Kidney (tissue), 14 donors: ENCODE measurements around the gene PLCH2. TPM values are rescaled to one million over a fixed set of nuclear protein-coding genes. Genes with fewer than 3 reads are reported as not detected.
A peak's percentile ranks its signal among the peaks of the same experiment; 100 is the strongest.

Experiments used
- DNase-seq, 5 donors: peaks; one replicate each; pipeline ENCODE4 v3.0.0-alpha.2; 2013 to 2020
- FAIRE-seq: peaks from 2 replicates; lab custom pipeline; 2012; peaks lifted over from hg19 to GRCh38; lab: Jason Lieb, UNC
- H3K27ac ChIP-seq, 2 donors: one replicate each; pipeline ENCODE4 v1.7.0; 2013; ENCODE audit warnings: low read depth in 2 of 2, low read length in 2 of 2, inconsistent platforms in 1 of 2
- H3K27me3 ChIP-seq: one replicate; pipeline ENCODE4 v1.7.1; 2013; ENCODE audit warnings: low read length, inconsistent platforms; ENCODE audit not compliant: control insufficient read depth, insufficient read depth
- H3K36me3 ChIP-seq, 3 donors: one replicate each; pipeline versions ENCODE4 v1.7.0 to v1.7.1; 2013; ENCODE audit warnings: low read length in 3 of 3, control low read depth in 1 of 3, inconsistent platforms in 1 of 3; ENCODE audit not compliant: insufficient read depth in 3 of 3, control insufficient read depth in 2 of 3
- H3K4me1 ChIP-seq, 3 donors: one replicate each; pipeline versions ENCODE4 v1.7.0 to v1.7.1; 2013; ENCODE audit warnings: low read length in 3 of 3, inconsistent platforms in 1 of 3, low read depth in 1 of 3; ENCODE audit not compliant: control insufficient read depth in 2 of 3, insufficient read depth in 2 of 3
- H3K4me3 ChIP-seq, 3 donors: one replicate each; pipeline versions ENCODE4 v1.7.0 to v1.8.1; 2013; ENCODE audit warnings: low read length in 3 of 3, control low read depth in 1 of 3, inconsistent platforms in 1 of 3
- H3K9ac ChIP-seq, 3 donors: one replicate each; pipeline versions ENCODE4 v1.7.0 to v1.7.1; 2013; ENCODE audit warnings: low read length in 3 of 3, control low read depth in 1 of 3, inconsistent platforms in 1 of 3
- H3K9me3 ChIP-seq, 3 donors: one replicate each; pipeline versions ENCODE4 v1.7.0 to v1.7.1; 2013; ENCODE audit warnings: low read length in 3 of 3, control low read depth in 1 of 3, inconsistent platforms in 1 of 3; ENCODE audit not compliant: control insufficient read depth in 2 of 3, insufficient read depth in 1 of 3
- CTCF ChIP-seq: IDR thresholded peaks from 3 replicates; pipeline ENCODE4 v1.5.1; 2012; ENCODE audit warnings: mild to moderate bottlenecking, moderate library complexity, borderline replicate concordance; ENCODE audit not compliant: insufficient read depth; ENCODE audit errors: extremely low read depth
- intact Hi-C: fragments of 100-400 bp; cut with DNase I; formaldehyde crosslinking; loops from one replicate; pipeline ENCODE4 v1.11.1; 2022
- polyA plus RNA-seq: library from polyadenylated mRNA; stranded (reverse); fragments of 350-450 nt; fragmentation: Illumina TruSeq; extraction: RNeasy Lipid Tissue Mini Kit (QIAGEN cat#74804); gene quantifications from one replicate; pipeline ENCODE4 v1.2.3, GENCODE V29; 2014; ENCODE audit warnings: low read depth, low replicate concordance; ENCODE audit not compliant: insufficient read depth
- total RNA-seq: library from RNA; stranded (reverse); fragmentation: NEBNext Ultra II Directional; extraction: Animal tissue kit (Norgen Biotek cat#: 25700); gene quantifications from one replicate; pipeline ENCODE4 v1.2.1, GENCODE V29; 2021
- donor health status: control.
- donor health status: control.
- donor health status: control.
- donor health status: control.
- donor health status: control.
- donor health status: DM: yes; HTN: yes; CAD: no.
- donor health status: Normal renal cell carcinoma (clear cell type).

Gene PLCH2
- total and polyA plus RNA-seq, 2 donors from 2014 or later, result 7.4 to 8.7 TPM

DNA sequence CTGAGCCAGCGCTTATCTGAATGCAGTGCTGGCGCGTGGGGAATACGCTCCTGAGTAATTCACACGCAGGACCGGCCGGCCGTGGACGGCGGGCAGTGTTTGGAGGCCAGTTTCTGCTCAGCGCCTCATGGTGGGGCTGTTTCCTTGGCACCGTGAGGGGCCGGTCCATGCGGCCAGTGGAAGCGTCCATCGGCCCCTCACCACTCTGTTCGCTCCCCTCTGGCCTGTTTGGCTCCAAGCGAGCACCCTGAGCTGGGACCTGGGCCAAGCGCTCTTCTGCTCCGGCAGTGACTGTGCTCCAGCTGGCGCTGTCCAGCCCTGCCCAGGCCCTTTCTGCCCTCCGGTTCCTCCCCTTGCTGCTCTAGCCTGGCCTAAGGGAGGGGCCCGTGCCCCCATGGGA, 16.3 kb upstream of the PLCH2 start:
- TF ChIP-seq CTCF, result peak; percentile 29
- no peaks in the 10 kb centered on the region for H3K27me3 ChIP-seq
- H3K4me1 ChIP-seq, result no peaks in the 10 kb centered on the region
- no peaks in the 10 kb centered on the region for H3K9me3 ChIP-seq
- intact Hi-C loops, result no loop called here
- no peaks in the 10 kb centered on the region for H3K36me3 ChIP-seq
- H3K27ac ChIP-seq, result no peak overlapping the region
- H3K4me3 ChIP-seq, result no peak overlapping the region
- DNase-seq (peak in 2 of 5 donors; percentile 30 to 58), FAIRE-seq (no peak)
- no peak overlapping the region for H3K9ac ChIP-seq

GRCh38 chr1:2460203-2460602, 15.9 kb upstream of the PLCH2 start:
- Histone ChIP-seq H3K36me3 (no peaks in the 10 kb centered on the region), H3K27me3 (no peaks in the 10 kb centered on the region), H3K4me3 (no peak overlapping the region), H3K4me1 (no peaks in the 10 kb centered on the region), H3K27ac (no peak overlapping the region), H3K9me3 (no peaks in the 10 kb centered on the region), H3K9ac (no peak overlapping the region)
- intact Hi-C loops, result no loop called here
- FAIRE-seq (no peak), DNase-seq (no peak)
- no peak for TF ChIP-seq CTCF

- no peaks in the 10 kb centered on the region for H3K9me3 ChIP-seq
- H3K27me3 ChIP-seq, result no peaks in the 10 kb centered on the region
- no peaks in the 10 kb centered on the region for H3K36me3 ChIP-seq
- FAIRE-seq, result no peak
- H3K4me1 ChIP-seq, result no peaks in the 10 kb centered on the region
- no peak overlapping the region for H3K4me3 ChIP-seq
- no peak overlapping the region for H3K27ac ChIP-seq
- intact Hi-C loops, result no loop called here
- DNase-seq, result no peak
- H3K9ac ChIP-seq, result no peak overlapping the region
- no peak for TF ChIP-seq CTCF
These were observed 14.9 kb upstream of the PLCH2 start for GRCh38 chr1:2460996-2461751.

GRCh38 chr1:2462819-2463218, 13.3 kb upstream of the PLCH2 start:
- no peaks in the 10 kb centered on the region for H3K4me1 ChIP-seq
- FAIRE-seq (no peak), DNase-seq (no peak)
- no peaks in the 10 kb centered on the region for H3K9me3 ChIP-seq
- intact Hi-C loops, result no loop called here
- no peak overlapping the region for H3K27ac ChIP-seq
- no peak overlapping the region for H3K4me3 ChIP-seq
- no peak overlapping the region for H3K9ac ChIP-seq
- no peaks in the 10 kb centered on the region for H3K36me3 ChIP-seq
- H3K27me3 ChIP-seq, result no peaks in the 10 kb centered on the region
- TF ChIP-seq CTCF, result no peak
